Measurements from ENCODE around the gene ACVR1B. TPM values are rescaled to one million over a fixed set of nuclear protein-coding genes. Genes with fewer than 3 reads are reported as not detected.
A peak's percentile ranks its signal among the peaks of the same experiment; 100 is the strongest.

ACVR1B gene
- total RNA-seq, 1 donor from 2014 or later: 13.8 TPM

DNA sequence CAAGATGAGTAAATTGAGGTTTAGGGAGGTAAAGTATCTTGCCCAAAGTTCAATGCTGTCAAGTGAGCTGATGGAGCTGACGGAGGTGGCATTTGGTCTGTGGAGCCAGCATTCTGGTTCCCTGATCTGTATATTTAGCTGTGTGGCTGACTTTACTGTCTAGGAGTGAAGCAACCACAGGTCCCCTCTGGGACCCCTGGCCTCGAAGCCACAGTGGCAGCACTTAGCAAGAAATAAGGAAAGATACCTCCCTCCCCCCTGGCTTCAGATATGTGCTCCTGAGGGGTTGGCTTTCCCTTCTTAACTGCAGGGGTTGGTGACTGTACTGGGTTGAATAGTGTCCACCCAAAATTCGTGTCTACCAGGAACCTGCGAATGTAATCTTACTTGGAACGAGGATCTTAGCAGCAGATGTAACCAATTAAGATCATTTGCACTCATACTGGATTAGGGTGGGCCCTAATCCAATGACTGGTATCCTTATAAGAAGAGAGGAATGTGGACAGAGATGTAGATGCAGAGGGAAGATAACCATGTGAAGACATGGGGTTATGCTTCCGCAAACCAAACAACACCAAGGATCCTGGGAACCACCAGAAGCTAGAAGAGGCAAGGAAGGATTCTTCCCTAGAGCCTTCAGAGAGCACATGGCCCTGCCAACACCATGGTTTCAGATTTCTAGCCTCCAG, 2.0 kb upstream of the ACVR1B start:
- Mint-ChIP-seq H3K4me3 (no peak overlapping the region), H3K4me1 (peaks cover 24% of the 10 kb centered on the region), H3K36me3 (no peaks in the 10 kb centered on the region), H3K27ac (no peak overlapping the region), H3K27me3 (ENCODE audit: insufficient read depth, low read depth) (peaks cover 32% of the 10 kb centered on the region), H3K9me3 (peaks cover 11% of the 10 kb centered on the region)
- H3K9ac ChIP-seq: no peak overlapping the region
- H3K4me3 ChIP-seq: no peak overlapping the region
- no peak overlapping the region for H3K4me2 ChIP-seq
- H3K27ac ChIP-seq: no peak overlapping the region
- H4K20me1 ChIP-seq (ENCODE audit: low read depth): peaks cover 22% of the 10 kb centered on the region
- TF ChIP-seq EZH2phosphoT487 (IDR thresholded peaks at IDR 0.05) (no peak), EZH2 (IDR thresholded peaks at IDR 0.05) (no peak)
- TF ChIP-seq, protein P1, sequence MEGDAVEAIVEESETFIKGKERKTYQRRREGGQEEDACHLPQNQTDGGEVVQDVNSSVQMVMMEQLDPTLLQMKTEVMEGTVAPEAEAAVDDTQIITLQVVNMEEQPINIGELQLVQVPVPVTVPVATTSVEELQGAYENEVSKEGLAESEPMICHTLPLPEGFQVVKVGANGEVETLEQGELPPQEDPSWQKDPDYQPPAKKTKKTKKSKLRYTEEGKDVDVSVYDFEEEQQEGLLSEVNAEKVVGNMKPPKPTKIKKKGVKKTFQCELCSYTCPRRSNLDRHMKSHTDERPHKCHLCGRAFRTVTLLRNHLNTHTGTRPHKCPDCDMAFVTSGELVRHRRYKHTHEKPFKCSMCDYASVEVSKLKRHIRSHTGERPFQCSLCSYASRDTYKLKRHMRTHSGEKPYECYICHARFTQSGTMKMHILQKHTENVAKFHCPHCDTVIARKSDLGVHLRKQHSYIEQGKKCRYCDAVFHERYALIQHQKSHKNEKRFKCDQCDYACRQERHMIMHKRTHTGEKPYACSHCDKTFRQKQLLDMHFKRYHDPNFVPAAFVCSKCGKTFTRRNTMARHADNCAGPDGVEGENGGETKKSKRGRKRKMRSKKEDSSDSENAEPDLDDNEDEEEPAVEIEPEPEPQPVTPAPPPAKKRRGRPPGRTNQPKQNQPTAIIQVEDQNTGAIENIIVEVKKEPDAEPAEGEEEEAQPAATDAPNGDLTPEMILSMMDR (IDR thresholded peaks at IDR 0.05): no peak
- H3K27me3 ChIP-seq: peaks cover 42% of the 10 kb centered on the region
- H2AFZ ChIP-seq (replicated peaks): no peak overlapping the region
- no peaks in the 10 kb centered on the region for H3F3A ChIP-seq (ENCODE audit: low read depth)
- H3K4me1 ChIP-seq: peaks cover 7% of the 10 kb centered on the region
- DNase-seq (ENCODE audit: low spot score): no peak
- no peaks in the 10 kb centered on the region for H3K36me3 ChIP-seq
- peaks cover 27% of the 10 kb centered on the region for H3K79me2 ChIP-seq (ENCODE audit: low read depth)
- H3K9me3 ChIP-seq (ENCODE audit: low read depth): peaks cover 6% of the 10 kb centered on the region

DNA sequence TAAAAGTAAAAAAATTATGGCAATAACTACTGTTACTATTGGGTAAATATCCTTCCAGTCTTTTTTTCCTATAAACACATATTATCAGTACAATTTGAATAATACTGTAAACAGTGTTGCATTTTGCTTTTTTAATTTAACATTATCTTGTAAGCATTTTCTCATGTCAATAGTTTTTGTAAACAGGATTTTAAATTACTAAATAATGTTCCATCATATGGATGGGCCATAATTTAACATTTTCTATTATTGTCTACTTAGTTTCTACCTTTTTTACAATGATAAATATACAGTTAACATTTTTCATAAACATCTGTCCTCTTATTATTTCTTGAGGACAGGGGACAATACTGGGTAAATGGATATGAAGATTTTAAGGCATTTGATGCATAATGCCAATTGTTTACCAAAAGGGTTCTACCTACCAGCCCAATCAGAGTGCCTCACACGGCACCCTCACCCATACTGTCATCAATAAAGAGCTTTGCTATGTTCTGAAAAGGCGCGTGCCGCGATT, 759 bp upstream of the ACVR1B start:
- no peaks in the 10 kb centered on the region for H3F3A ChIP-seq (ENCODE audit: low read depth)
- H3K27ac ChIP-seq: no peak overlapping the region
- peaks cover 40% of the 10 kb centered on the region for H3K79me2 ChIP-seq (ENCODE audit: low read depth)
- peak overlapping the region; percentile 71 for H3K4me2 ChIP-seq
- peak overlapping the region; percentile 74 for H3K27ac Mint-ChIP-seq
- no peak overlapping the region for H3K9ac ChIP-seq
- H3K9me3 Mint-ChIP-seq: peaks cover 4% of the 10 kb centered on the region
- peaks cover 42% of the 10 kb centered on the region for H3K27me3 ChIP-seq
- peaks cover 7% of the 10 kb centered on the region for H3K4me1 ChIP-seq
- peak overlapping the region; percentile 71 for H2AFZ ChIP-seq (replicated peaks)
- peaks cover 34% of the 10 kb centered on the region for H3K4me1 Mint-ChIP-seq
- H3K4me3 ChIP-seq: peak overlapping the region; percentile 44
- H3K9me3 ChIP-seq (ENCODE audit: low read depth): no peaks in the 10 kb centered on the region
- H3K36me3 ChIP-seq: no peaks in the 10 kb centered on the region
- H3K36me3 Mint-ChIP-seq: no peaks in the 10 kb centered on the region
- DNase-seq (ENCODE audit: low spot score): no peak
- peaks cover 34% of the 10 kb centered on the region for H4K20me1 ChIP-seq (ENCODE audit: low read depth)
- TF ChIP-seq EZH2phosphoT487 (IDR thresholded peaks at IDR 0.05): no peak
- TF ChIP-seq, protein P1 (IDR thresholded peaks at IDR 0.05): no peak
- no peak for TF ChIP-seq EZH2 (IDR thresholded peaks at IDR 0.05)
- peaks cover 32% of the 10 kb centered on the region for H3K27me3 Mint-ChIP-seq (ENCODE audit: insufficient read depth, low read depth)
- peak overlapping the region; percentile 97 for H3K4me3 Mint-ChIP-seq

DNA sequence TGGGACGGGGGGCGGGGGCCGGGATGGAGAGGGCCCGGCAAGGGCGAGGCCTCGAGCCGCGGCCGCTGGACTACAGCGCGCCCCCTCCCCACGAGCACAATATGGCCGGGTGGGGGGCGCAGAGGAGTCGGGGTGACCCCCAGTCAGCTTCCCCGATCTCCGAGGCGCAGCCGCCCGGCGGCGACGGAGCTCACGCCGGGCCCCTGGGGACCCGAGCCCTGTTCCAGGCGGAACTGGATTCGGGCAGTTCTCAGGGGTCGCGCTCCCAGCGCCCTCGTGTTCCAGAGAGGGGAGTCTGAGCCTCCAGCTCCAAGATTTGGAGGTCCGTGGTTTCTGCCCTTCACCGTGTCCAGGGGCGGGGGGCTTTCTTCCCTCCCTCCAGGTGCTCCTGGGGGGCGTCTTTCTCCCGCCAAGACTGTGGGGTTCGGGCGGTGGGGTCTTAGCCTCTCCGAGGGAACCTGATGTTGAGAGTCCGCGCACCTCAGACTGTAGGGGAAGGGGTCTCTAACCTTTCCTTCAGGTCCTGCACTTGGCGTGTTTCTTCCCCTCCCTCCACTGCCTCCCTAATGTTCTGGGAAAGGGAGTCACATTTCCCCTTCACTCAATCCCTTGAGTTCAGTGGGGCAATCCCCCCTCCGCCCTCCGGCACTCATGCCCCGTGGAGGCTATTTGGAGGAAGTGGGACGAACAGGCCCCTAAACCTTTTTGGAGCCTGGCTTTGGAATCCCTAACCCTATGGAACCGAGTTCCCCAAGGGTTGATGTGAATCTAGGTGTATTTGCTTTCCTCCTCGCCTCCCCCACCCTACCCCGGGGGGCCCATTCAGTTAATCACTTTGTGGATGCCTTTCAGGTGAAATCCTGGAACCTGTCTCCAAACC, 584 bp downstream of the ACVR1B start:
- Mint-ChIP-seq H3K27me3 (ENCODE audit: insufficient read depth, low read depth) (peaks cover 27% of the 10 kb centered on the region), H3K36me3 (no peaks in the 10 kb centered on the region), H3K9me3 (no peaks in the 10 kb centered on the region), H3K4me3 (peak overlapping the region; percentile 93), H3K4me1 (peaks cover 38% of the 10 kb centered on the region), H3K27ac (no peak overlapping the region)
- H3K4me3 ChIP-seq: peak overlapping the region; percentile 66
- no peak for TF ChIP-seq EZH2phosphoT487 (IDR thresholded peaks at IDR 0.05)
- TF ChIP-seq, protein P1 (IDR thresholded peaks at IDR 0.05): no peak
- no peak for TF ChIP-seq EZH2 (IDR thresholded peaks at IDR 0.05)
- DNase-seq (ENCODE audit: low spot score): peak; percentile 75
- peaks cover 53% of the 10 kb centered on the region for H3K79me2 ChIP-seq (ENCODE audit: low read depth)
- peak overlapping the region; percentile 78 for H3K9ac ChIP-seq
- H3K9me3 ChIP-seq (ENCODE audit: low read depth): no peaks in the 10 kb centered on the region
- H3K4me2 ChIP-seq: peak overlapping the region; percentile 91
- peak overlapping the region; percentile 54 for H2AFZ ChIP-seq (replicated peaks)
- H3K36me3 ChIP-seq: no peaks in the 10 kb centered on the region
- H4K20me1 ChIP-seq (ENCODE audit: low read depth): peaks cover 46% of the 10 kb centered on the region
- peaks cover 7% of the 10 kb centered on the region for H3K4me1 ChIP-seq
- H3F3A ChIP-seq (ENCODE audit: low read depth): no peaks in the 10 kb centered on the region
- H3K27ac ChIP-seq: no peak overlapping the region
- peaks cover 42% of the 10 kb centered on the region for H3K27me3 ChIP-seq
